CD4-positive, alpha-beta memory T cell (primary cell): ENCODE results near the gene HSPA4L. TPM values are rescaled to one million over a fixed set of nuclear protein-coding genes. Genes with fewer than 3 reads are reported as not detected.

ENCODE experiments used
- CTCF ChIA-PET: fragments of 350-600 bp; sonication (Branson Sonifier 250); formaldehyde crosslinking; loops from one replicate; lab custom pipeline; 2021; ENCODE audit warnings: inconsistent platforms; ENCODE audit not compliant: partially characterized antibody; lab: Charles Lee
- POLR2A ChIA-PET: fragments of 350-600 bp; sonication (Branson Sonifier 250); formaldehyde crosslinking; loops from one replicate; lab custom pipeline; 2021; ENCODE audit not compliant: partially characterized antibody; lab: Charles Lee
- DNase-seq, 5 donors: peaks; one replicate each; pipeline versions ENCODE4 v3.0.0 to v3.0.0-alpha.2; 2020 to 2022; ENCODE audit warnings: mixed read lengths in 1 of 5
- H3K27ac ChIP-seq: one replicate; pipeline ENCODE4 v1.7.0; 2013; ENCODE audit warnings: low read depth, low read length
- H3K27me3 ChIP-seq: 2 replicates; pipeline ENCODE4 v1.7.0; 2013; ENCODE audit warnings: mild to moderate bottlenecking, low read length, moderate library complexity; ENCODE audit not compliant: insufficient read depth
- H3K36me3 ChIP-seq: 2 replicates; pipeline ENCODE4 v1.7.0; 2013; ENCODE audit warnings: mild to moderate bottlenecking, low read length, moderate library complexity; ENCODE audit not compliant: insufficient read depth
- H3K4me1 ChIP-seq: 2 replicates; pipeline ENCODE4 v1.7.0; 2013; ENCODE audit warnings: mild to moderate bottlenecking, low read length, moderate library complexity; ENCODE audit not compliant: insufficient read depth
- H3K4me3 ChIP-seq, 2 donors: one replicate each; pipeline ENCODE4 v1.7.0; 2013; ENCODE audit warnings: low read length in 2 of 2, mild to moderate bottlenecking in 1 of 2
- H3K9me3 ChIP-seq, 2 donors: one replicate each; pipeline ENCODE4 v1.7.0; 2013; ENCODE audit warnings: low read length in 2 of 2, control low read depth in 1 of 2; ENCODE audit not compliant: control insufficient read depth in 1 of 2
- H3K27ac Mint-ChIP-seq, 7 donors: one replicate each; pipeline ENCODE4 v1.8.0; 2020 to 2021; ENCODE audit warnings: mixed read lengths in 7 of 7, mild to moderate bottlenecking in 6 of 7, inconsistent platforms in 3 of 7, moderate library complexity in 3 of 7
- H3K27me3 Mint-ChIP-seq, 2 donors: one replicate each; pipeline ENCODE4 v1.8.0; 2020 to 2021; ENCODE audit warnings: mixed read lengths in 2 of 2
- H3K36me3 Mint-ChIP-seq, 2 donors: one replicate each; pipeline ENCODE4 v1.8.0; 2020 to 2021; ENCODE audit warnings: mixed read lengths in 2 of 2, inconsistent platforms in 1 of 2, mild to moderate bottlenecking in 1 of 2
- H3K4me1 Mint-ChIP-seq, 4 donors: one replicate each; pipeline ENCODE4 v1.8.0; 2020 to 2021; ENCODE audit warnings: mixed read lengths in 4 of 4, mild to moderate bottlenecking in 1 of 4
- H3K4me3 Mint-ChIP-seq, 8 donors: one replicate each; pipeline ENCODE4 v1.8.0; 2020 to 2021; ENCODE audit warnings: mixed read lengths in 8 of 8, mild to moderate bottlenecking in 7 of 8, moderate library complexity in 6 of 8, inconsistent platforms in 3 of 8
- H3K9me3 Mint-ChIP-seq, 8 donors: one replicate each; pipeline ENCODE4 v1.8.0; 2020 to 2021; ENCODE audit warnings: mixed read lengths in 8 of 8, mild to moderate bottlenecking in 5 of 8, inconsistent platforms in 3 of 8, moderate library complexity in 1 of 8
- intact Hi-C: fragments of 100-400 bp; cut with micrococcal nuclease; formaldehyde crosslinking; loops from one replicate; pipeline ENCODE4 v1.15.1; 2023
- polyA plus RNA-seq, 2 donors: library from polyadenylated mRNA; unstranded; fragments of 300-500 nt; fragmentation: Illumina TruSeq; gene quantifications; one replicate each; pipeline ENCODE4 v1.2.3, GENCODE V29; 2021
- total RNA-seq, 2 experiments: library from RNA; stranded (reverse); gene quantifications; one replicate each; pipeline ENCODE4 v1.2.3, GENCODE V29; 2021

Gene HSPA4L
- total and polyA plus RNA-seq, 4 experiments from 2014 or later, result not detected

DNA sequence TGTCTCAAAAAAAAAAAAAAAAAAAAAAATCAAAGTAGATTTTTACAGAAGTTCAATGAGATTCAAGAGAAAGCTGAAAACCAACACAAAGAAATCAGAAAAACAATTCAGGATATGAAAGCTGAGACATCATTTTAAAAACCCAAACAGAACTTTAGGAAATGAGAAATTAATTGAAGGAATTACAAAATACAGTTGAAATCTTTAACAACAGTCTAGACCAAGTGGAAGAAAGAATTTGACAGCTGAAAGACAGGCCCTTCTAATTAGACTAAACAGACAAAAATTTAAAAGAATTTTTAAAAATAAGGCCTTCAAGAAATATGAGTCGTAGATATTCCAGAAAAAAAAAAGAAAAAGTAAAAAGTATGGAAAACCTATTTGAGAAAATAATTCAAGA lies 64.6 kb downstream of the HSPA4L start:
- Mint-ChIP-seq H3K27me3 (no peaks in the 10 kb centered on the region), H3K4me1 (peaks cover 0 to 4% (median 0%) of the 10 kb centered on the region in 4 donors), H3K36me3 (peaks cover 41 to 72% of the 10 kb centered on the region in 2 donors), H3K27ac (no peak overlapping the region), H3K4me3 (no peak overlapping the region), H3K9me3 (peaks cover 6 to 61% (median 53%) of the 10 kb centered on the region in 8 donors)
- ChIA-PET CTCF (interaction anchor here (0.7 kb wide), 1 partner anchor 1490 kb away, joined by 5 read pairs; no protein-coding TSS in a partner anchor), POLR2A (no interaction called here)
- H3K27me3 ChIP-seq, result no peaks in the 10 kb centered on the region
- no peak overlapping the region for H3K27ac ChIP-seq
- intact Hi-C loops, result no loop called here
- peaks cover 0 to 26% of the 10 kb centered on the region in 2 donors for H3K9me3 ChIP-seq
- no peak for DNase-seq
- H3K4me1 ChIP-seq, result no peaks in the 10 kb centered on the region
- no peaks in the 10 kb centered on the region for H3K36me3 ChIP-seq
- no peak overlapping the region for H3K4me3 ChIP-seq

DNA sequence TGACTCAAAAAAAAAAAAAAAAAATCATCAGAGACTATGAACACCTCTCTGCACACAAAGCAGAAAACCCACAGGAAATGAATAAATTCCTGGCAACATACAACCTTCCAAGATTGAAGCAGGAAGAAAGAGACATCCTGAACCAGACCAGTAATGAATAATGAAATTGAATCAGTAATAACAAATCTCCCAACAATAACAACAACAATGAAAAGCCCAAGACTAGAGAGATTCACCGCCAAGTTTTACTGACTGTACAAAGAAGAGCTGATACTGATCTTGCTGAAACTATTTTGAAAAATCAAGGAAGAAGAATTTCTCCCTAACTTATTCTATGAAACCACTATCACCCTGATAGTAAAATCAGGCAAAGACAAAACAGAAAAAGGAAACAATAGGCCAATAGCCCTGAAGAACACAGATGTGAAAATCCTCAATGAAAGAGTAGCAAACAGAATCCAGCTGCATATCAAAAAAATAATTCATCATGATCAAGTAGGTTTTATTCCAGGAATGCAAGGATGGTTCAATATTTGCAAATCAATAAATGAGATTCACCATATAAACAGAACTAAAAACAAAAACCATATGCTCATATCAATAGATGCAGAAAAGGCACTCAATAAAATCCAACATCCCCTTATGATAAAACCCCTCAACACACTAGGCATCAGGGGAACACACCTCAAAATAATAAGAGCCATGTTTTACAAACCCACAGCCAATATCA lies 67.5 kb downstream of the HSPA4L start:
- H3K36me3 Mint-ChIP-seq, result peaks cover 47 to 65% of the 10 kb centered on the region in 2 donors
- H3K4me3 Mint-ChIP-seq, result peak overlapping the region in 1 of 8 donors; percentile 22
- H3K27ac ChIP-seq, result no peak overlapping the region
- peaks cover 0 to 4% (median under 1%) of the 10 kb centered on the region in 4 donors for H3K4me1 Mint-ChIP-seq
- CTCF ChIA-PET, result no interaction called here
- no peaks in the 10 kb centered on the region for H3K27me3 Mint-ChIP-seq
- H3K9me3 ChIP-seq, result peaks cover 0 to 26% of the 10 kb centered on the region in 2 donors
- H3K9me3 Mint-ChIP-seq, result peaks cover 9 to 81% (median 68%) of the 10 kb centered on the region in 8 donors
- POLR2A ChIA-PET, result no interaction called here
- no peak overlapping the region for H3K27ac Mint-ChIP-seq
- no peak overlapping the region for H3K4me3 ChIP-seq
- intact Hi-C loops, result no loop called here
- no peaks in the 10 kb centered on the region for H3K27me3 ChIP-seq
- H3K4me1 ChIP-seq, result no peaks in the 10 kb centered on the region
- no peaks in the 10 kb centered on the region for H3K36me3 ChIP-seq
- DNase-seq, result peak in 1 of 5 donors; percentile 1

DNA sequence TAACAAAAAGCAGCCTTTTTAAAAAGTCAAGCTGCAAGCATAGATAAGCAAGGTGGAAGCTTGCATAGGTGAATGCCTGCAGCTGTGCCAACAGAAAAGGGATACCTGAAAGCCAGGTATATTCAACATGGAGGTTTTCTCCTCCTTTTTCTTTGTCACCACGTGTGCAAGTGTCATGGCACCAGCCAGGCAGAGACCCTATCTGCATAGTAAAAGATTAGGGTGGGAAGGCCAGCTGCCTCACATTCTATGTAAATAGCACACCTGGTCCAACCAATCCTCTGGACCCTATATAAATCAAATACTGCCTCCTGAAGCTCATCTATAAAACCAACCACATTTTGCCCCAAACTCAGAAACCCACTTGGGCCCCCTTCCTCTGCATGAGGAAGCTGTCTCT lies 70.5 kb downstream of the HSPA4L start:
- Histone ChIP-seq H3K4me3 (no peak overlapping the region), H3K36me3 (no peaks in the 10 kb centered on the region), H3K4me1 (no peaks in the 10 kb centered on the region), H3K9me3 (peaks cover 0 to 20% of the 10 kb centered on the region in 2 donors), H3K27ac (no peak overlapping the region), H3K27me3 (no peaks in the 10 kb centered on the region)
- H3K4me1 Mint-ChIP-seq, result peaks cover 0 to 4% (median under 1%) of the 10 kb centered on the region in 4 donors
- peaks cover 43 to 58% of the 10 kb centered on the region in 2 donors for H3K36me3 Mint-ChIP-seq
- CTCF ChIA-PET, result no interaction called here
- no peak for DNase-seq
- intact Hi-C loops, result no loop called here
- H3K4me3 Mint-ChIP-seq, result no peak overlapping the region
- peaks cover 9 to 86% (median 60%) of the 10 kb centered on the region in 8 donors for H3K9me3 Mint-ChIP-seq
- H3K27me3 Mint-ChIP-seq, result no peaks in the 10 kb centered on the region
- POLR2A ChIA-PET, result no interaction called here
- H3K27ac Mint-ChIP-seq, result no peak overlapping the region

GRCh38 chr4:127856196-127856812 lies 74.2 kb downstream of the HSPA4L start:
- no peak overlapping the region for H3K4me3 Mint-ChIP-seq
- H3K4me3 ChIP-seq, result no peak overlapping the region
- no peak overlapping the region for H3K27ac Mint-ChIP-seq
- no peak overlapping the region for H3K27ac ChIP-seq
- peaks cover 27 to 50% of the 10 kb centered on the region in 2 donors for H3K36me3 Mint-ChIP-seq
- no peak for DNase-seq
- no peaks in the 10 kb centered on the region for H3K9me3 ChIP-seq
- H3K4me1 ChIP-seq, result no peaks in the 10 kb centered on the region
- peaks cover 0 to 2% (median 0%) of the 10 kb centered on the region in 4 donors for H3K4me1 Mint-ChIP-seq
- H3K27me3 ChIP-seq, result no peaks in the 10 kb centered on the region
- intact Hi-C loops, result no loop called here
- H3K9me3 Mint-ChIP-seq, result peaks cover 5 to 77% (median 47%) of the 10 kb centered on the region in 8 donors
- no peaks in the 10 kb centered on the region for H3K36me3 ChIP-seq
- POLR2A ChIA-PET, result no interaction called here
- CTCF ChIA-PET, result no interaction called here
- H3K27me3 Mint-ChIP-seq, result no peaks in the 10 kb centered on the region

GRCh38 chr4:127856813-127857447 lies 74.8 kb downstream of the HSPA4L start:
- Mint-ChIP-seq H3K27me3 (no peaks in the 10 kb centered on the region), H3K4me1 (peaks cover 0 to 2% (median 0%) of the 10 kb centered on the region in 4 donors), H3K9me3 (peaks cover 5 to 72% (median 42%) of the 10 kb centered on the region in 8 donors), H3K4me3 (peak overlapping the region in 1 of 8 donors; percentile 55), H3K27ac (no peak overlapping the region), H3K36me3 (peaks cover 24 to 44% of the 10 kb centered on the region in 2 donors)
- Histone ChIP-seq H3K9me3 (no peaks in the 10 kb centered on the region), H3K27ac (no peak overlapping the region), H3K4me3 (no peak overlapping the region), H3K36me3 (no peaks in the 10 kb centered on the region), H3K27me3 (no peaks in the 10 kb centered on the region), H3K4me1 (no peaks in the 10 kb centered on the region)
- ChIA-PET CTCF (interaction anchor here (0.6 kb wide), 1 partner anchor 256 kb away, joined by 3 read pairs; no protein-coding TSS in a partner anchor), POLR2A (no interaction called here)
- DNase-seq, result no peak
- intact Hi-C loops, result no loop called here

- Mint-ChIP-seq H3K27me3 (no peaks in the 10 kb centered on the region), H3K4me3 (no peak overlapping the region), H3K9me3 (peaks cover 3 to 69% (median 40%) of the 10 kb centered on the region in 8 donors), H3K4me1 (peaks cover 0 to 2% (median 0%) of the 10 kb centered on the region in 4 donors), H3K36me3 (peaks cover 21 to 41% of the 10 kb centered on the region in 2 donors), H3K27ac (no peak overlapping the region)
- Histone ChIP-seq H3K27ac (no peak overlapping the region), H3K4me3 (no peak overlapping the region), H3K27me3 (no peaks in the 10 kb centered on the region), H3K4me1 (no peaks in the 10 kb centered on the region), H3K36me3 (no peaks in the 10 kb centered on the region), H3K9me3 (no peaks in the 10 kb centered on the region)
- intact Hi-C loops, result no loop called here
- CTCF ChIA-PET, result interaction anchor here (0.6 kb wide), 1 partner anchor 255 kb away, joined by 3 read pairs; no protein-coding TSS in a partner anchor
- POLR2A ChIA-PET, result no interaction called here
- no peak for DNase-seq
These were observed 75.5 kb downstream of the HSPA4L start for GRCh38 chr4:127857641-127858040.

- H3K27ac ChIP-seq, result no peak overlapping the region
- H3K36me3 Mint-ChIP-seq, result no peaks in the 10 kb centered on the region
- peaks cover 0 to 2% (median 2%) of the 10 kb centered on the region in 8 donors for H3K9me3 Mint-ChIP-seq
- no peaks in the 10 kb centered on the region for H3K9me3 ChIP-seq
- POLR2A ChIA-PET, result interaction anchor here (0.6 kb wide), 1 partner anchor 48 kb away, joined by 3 read pairs; no protein-coding TSS in a partner anchor
- no peak overlapping the region for H3K4me3 ChIP-seq
- H3K4me1 ChIP-seq, result no peaks in the 10 kb centered on the region
- no peaks in the 10 kb centered on the region for H3K27me3 ChIP-seq
- H3K27me3 Mint-ChIP-seq, result no peaks in the 10 kb centered on the region
- CTCF ChIA-PET, result no interaction called here
- H3K27ac Mint-ChIP-seq, result no peak overlapping the region
- H3K4me3 Mint-ChIP-seq, result no peak overlapping the region
- peaks cover 0 to 1% (median 0%) of the 10 kb centered on the region in 4 donors for H3K4me1 Mint-ChIP-seq
- DNase-seq, result no peak
- intact Hi-C loops, result no loop called here
- H3K36me3 ChIP-seq, result no peaks in the 10 kb centered on the region
These were observed 86.1 kb downstream of the HSPA4L start for GRCh38 chr4:127868196-127868595.
